Measurements from ENCODE around the gene ACTR3C. TPM values are rescaled to one million over a fixed set of nuclear protein-coding genes. Genes with fewer than 3 reads are reported as not detected.

The ACTR3C gene
- total and polyA plus RNA-seq, 8 donors = 2.3 to 68.7 (median 9.7) TPM

GRCh38 chr7:150329331-150330120 lies 6.2 kb upstream of the ACTR3C start:
- no peaks in the 10 kb centered on the region for H3K9me3 ChIP-seq
- H3K36me3 ChIP-seq = peaks cover 0 to 79% (median 63%) of the 10 kb centered on the region in 4 donors
- H3K4me3 ChIP-seq = no peak overlapping the region
- WGBS, 5 donors = 80 to 87% (median 84%) methylated on average over 22 of the region's 22 CpGs
- intact Hi-C loops (cut with DNase I; ENCODE audit: low total_unique reads) = no loop called here
- TF ChIP-seq POLR2AphosphoS5 (IDR thresholded peaks at IDR 0.05) (no peak), CTCF (IDR thresholded peaks at IDR 0.05) (no peak), EP300 (IDR thresholded peaks at IDR 0.05) (no peak), POLR2A (IDR thresholded peaks at IDR 0.05) (no peak)
- peaks cover 7 to 20% (median 14%) of the 10 kb centered on the region in 4 donors for H3K4me1 ChIP-seq
- DNase-seq = no peak
- no peak overlapping the region for H3K27ac ChIP-seq
- H3K27me3 ChIP-seq = no peaks in the 10 kb centered on the region

GRCh38 chr7:150327308-150327707 lies 4.0 kb upstream of the ACTR3C start:
- no peak overlapping the region for H3K4me3 ChIP-seq
- TF ChIP-seq POLR2A (IDR thresholded peaks at IDR 0.05) (no peak), POLR2AphosphoS5 (IDR thresholded peaks at IDR 0.05) (no peak), EP300 (IDR thresholded peaks at IDR 0.05) (no peak), CTCF (IDR thresholded peaks at IDR 0.05) (no peak)
- DNase-seq = no peak
- H3K36me3 ChIP-seq = peaks cover 0 to 68% (median 60%) of the 10 kb centered on the region in 4 donors
- H3K27me3 ChIP-seq = no peaks in the 10 kb centered on the region
- intact Hi-C loops (cut with DNase I; ENCODE audit: low total_unique reads) = no loop called here
- no peaks in the 10 kb centered on the region for H3K9me3 ChIP-seq
- H3K4me1 ChIP-seq = peaks cover 17 to 32% (median 27%) of the 10 kb centered on the region in 4 donors
- H3K27ac ChIP-seq = no peak overlapping the region
- WGBS, 5 donors = 90 to 97% (median 96%) methylated on average over 3 of the region's 3 CpGs

- Histone ChIP-seq H3K4me3 (no peak overlapping the region), H3K4me1 (peaks cover 22 to 37% (median 32%) of the 10 kb centered on the region in 4 donors), H3K27me3 (no peaks in the 10 kb centered on the region), H3K36me3 (peaks cover 0 to 62% (median 57%) of the 10 kb centered on the region in 4 donors), H3K9me3 (no peaks in the 10 kb centered on the region), H3K27ac (no peak overlapping the region)
- DNase-seq = no peak
- intact Hi-C loops (cut with DNase I; ENCODE audit: low total_unique reads) = no loop called here
- no peak for TF ChIP-seq EP300 (IDR thresholded peaks at IDR 0.05)
- TF ChIP-seq POLR2A (IDR thresholded peaks at IDR 0.05) = no peak
- TF ChIP-seq CTCF (IDR thresholded peaks at IDR 0.05) = no peak
- no peak for TF ChIP-seq POLR2AphosphoS5 (IDR thresholded peaks at IDR 0.05)
- 91 to 96% (median 93%) methylated on average over 4 of the region's 4 CpGs for WGBS, 5 donors
Measured at GRCh38 chr7:150326657-150327268, 3.4 kb upstream of the ACTR3C start.

GRCh38 chr7:150325901-150326300 lies 2.6 kb upstream of the ACTR3C start:
- no peak for DNase-seq
- peaks cover 0 to 54% (median 49%) of the 10 kb centered on the region in 4 donors for H3K36me3 ChIP-seq
- no peaks in the 10 kb centered on the region for H3K9me3 ChIP-seq
- 93 to 95% (median 94%) methylated on average over 6 of the region's 6 CpGs for WGBS, 5 donors
- intact Hi-C loops (cut with DNase I; ENCODE audit: low total_unique reads) = no loop called here
- peaks cover 26 to 46% (median 34%) of the 10 kb centered on the region in 4 donors for H3K4me1 ChIP-seq
- H3K4me3 ChIP-seq = no peak overlapping the region
- H3K27ac ChIP-seq = peak overlapping the region in 2 of 5 donors; percentile 94 to 96
- TF ChIP-seq CTCF (IDR thresholded peaks at IDR 0.05) (no peak), POLR2A (IDR thresholded peaks at IDR 0.05) (no peak), POLR2AphosphoS5 (IDR thresholded peaks at IDR 0.05) (no peak), EP300 (IDR thresholded peaks at IDR 0.05) (no peak)
- no peaks in the 10 kb centered on the region for H3K27me3 ChIP-seq

Data from stomach (tissue), 9 donors.